Activated T-cell treated with anti-CD3 and anti-CD28 coated beads, Interleukin-2, amount 50 U/mL, for 24 hours (primary cell): ENCODE results near the gene DUS1L.
"Not testable (repeated sequence)": the region's sequence is repeated elsewhere in the genome, so short reads cannot be mapped to it uniquely, and the experiment has no call there.

Experiments
- DNase-seq: peaks from one replicate; pipeline ENCODE4 v3.0.0-alpha.2; 2020
- H3K27ac Mint-ChIP-seq: 2 replicates; pipeline ENCODE4 v1.8.0; 2020; ENCODE audit warnings: mild to moderate bottlenecking, mixed read lengths
- H3K27me3 Mint-ChIP-seq: 2 replicates; pipeline ENCODE4 v1.8.0; 2020; ENCODE audit warnings: mixed read lengths
- H3K36me3 Mint-ChIP-seq: 2 replicates; pipeline ENCODE4 v1.8.0; 2020; ENCODE audit warnings: low read depth, mixed read lengths
- H3K4me1 Mint-ChIP-seq: 2 replicates; pipeline ENCODE4 v1.8.0; 2020; ENCODE audit warnings: low read depth, mixed read lengths
- H3K4me3 Mint-ChIP-seq: 2 replicates; pipeline ENCODE4 v1.8.0; 2020; ENCODE audit warnings: mild to moderate bottlenecking, moderate library complexity, mixed read lengths
- H3K9me3 Mint-ChIP-seq: 2 replicates; pipeline ENCODE4 v1.8.0; 2020; ENCODE audit warnings: mixed read lengths

DUS1L gene

GRCh38 chr17:82041144-82041814 is 24.3 kb downstream of the DUS1L start:
- DNase-seq, result no peak
- Mint-ChIP-seq H3K27ac (no peak overlapping the region), H3K9me3 (no peaks in the 10 kb centered on the region), H3K4me1 (peaks cover 13% of the 10 kb centered on the region), H3K4me3 (no peak overlapping the region), H3K27me3 (no peaks in the 10 kb centered on the region), H3K36me3 (peaks cover 3% of the 10 kb centered on the region)

GRCh38 chr17:82039695-82040299 is 25.8 kb downstream of the DUS1L start:
- no peak overlapping the region for H3K4me3 Mint-ChIP-seq
- H3K9me3 Mint-ChIP-seq, result no peaks in the 10 kb centered on the region
- H3K27ac Mint-ChIP-seq, result no peak overlapping the region
- no peak for DNase-seq
- no peaks in the 10 kb centered on the region for H3K27me3 Mint-ChIP-seq
- H3K36me3 Mint-ChIP-seq, result peaks cover 15% of the 10 kb centered on the region
- H3K4me1 Mint-ChIP-seq, result peaks cover 26% of the 10 kb centered on the region

GRCh38 chr17:82038796-82039409 is 26.7 kb downstream of the DUS1L start:
- not testable (repeated sequence) for H3K4me3 Mint-ChIP-seq, DNase-seq, H3K27ac Mint-ChIP-seq, H3K9me3 Mint-ChIP-seq, H3K27me3 Mint-ChIP-seq
- peaks cover 26% of the 10 kb centered on the region for H3K4me1 Mint-ChIP-seq
- peaks cover 21% of the 10 kb centered on the region for H3K36me3 Mint-ChIP-seq

- Mint-ChIP-seq H3K36me3 (peaks cover 22% of the 10 kb centered on the region), H3K27me3 (no peaks in the 10 kb centered on the region), H3K4me1 (peaks cover 28% of the 10 kb centered on the region), H3K4me3 (peak overlapping the region; percentile 83), H3K9me3 (no peaks in the 10 kb centered on the region), H3K27ac (peak overlapping the region; percentile 94)
- no peak for DNase-seq
Observed at GRCh38 chr17:82037889-82038195, 27.8 kb downstream of the DUS1L start.

- Mint-ChIP-seq H3K27me3 (no peaks in the 10 kb centered on the region), H3K36me3 (peaks cover 22% of the 10 kb centered on the region), H3K4me3 (peak within 1 kb of the TSS; percentile 83), H3K9me3 (no peaks in the 10 kb centered on the region), H3K4me1 (peaks cover 29% of the 10 kb centered on the region), H3K27ac (peak within 1 kb of the TSS; percentile 94)
- peak; percentile 95 for DNase-seq
Observed at GRCh38 chr17:82037092-82037888, 28.3 kb downstream of the DUS1L start, which contains the start of gene DCXR. TSS of gene DCXR (minus strand) at chr17:82037697. CDS start at chr17:82037682, 15 bp downstream.

GRCh38 chr17:82036634-82037091 is 28.9 kb downstream of the DUS1L start:
- peaks cover 29% of the 10 kb centered on the region for H3K4me1 Mint-ChIP-seq
- H3K4me3 Mint-ChIP-seq, result peak overlapping the region; percentile 83
- DNase-seq, result no peak
- no peaks in the 10 kb centered on the region for H3K27me3 Mint-ChIP-seq
- H3K36me3 Mint-ChIP-seq, result peaks cover 22% of the 10 kb centered on the region
- no peaks in the 10 kb centered on the region for H3K9me3 Mint-ChIP-seq
- H3K27ac Mint-ChIP-seq, result peak overlapping the region; percentile 52

GRCh38 chr17:82035956-82036633 is 29.5 kb downstream of the DUS1L start:
- DNase-seq, result no peak
- H3K36me3 Mint-ChIP-seq, result peaks cover 22% of the 10 kb centered on the region
- no peaks in the 10 kb centered on the region for H3K27me3 Mint-ChIP-seq
- peak overlapping the region; percentile 83 for H3K4me3 Mint-ChIP-seq
- peaks cover 29% of the 10 kb centered on the region for H3K4me1 Mint-ChIP-seq
- peak overlapping the region; percentile 52 for H3K27ac Mint-ChIP-seq
- H3K9me3 Mint-ChIP-seq, result no peaks in the 10 kb centered on the region

GRCh38 chr17:82035488-82035887 is 30.1 kb downstream of the DUS1L start:
- no peaks in the 10 kb centered on the region for H3K27me3 Mint-ChIP-seq
- peak overlapping the region; percentile 83 for H3K4me3 Mint-ChIP-seq
- DNase-seq, result no peak
- H3K4me1 Mint-ChIP-seq, result peaks cover 30% of the 10 kb centered on the region
- H3K9me3 Mint-ChIP-seq, result no peaks in the 10 kb centered on the region
- H3K36me3 Mint-ChIP-seq, result peaks cover 22% of the 10 kb centered on the region
- no peak overlapping the region for H3K27ac Mint-ChIP-seq

GRCh38 chr17:82034371-82035011 is 31.1 kb downstream of the DUS1L start:
- no peaks in the 10 kb centered on the region for H3K27me3 Mint-ChIP-seq
- no peak overlapping the region for H3K4me3 Mint-ChIP-seq
- no peaks in the 10 kb centered on the region for H3K9me3 Mint-ChIP-seq
- no peak overlapping the region for H3K27ac Mint-ChIP-seq
- H3K4me1 Mint-ChIP-seq, result peaks cover 36% of the 10 kb centered on the region
- H3K36me3 Mint-ChIP-seq, result peaks cover 25% of the 10 kb centered on the region
- DNase-seq, result no peak

GRCh38 chr17:82033359-82034085 is 32.1 kb downstream of the DUS1L start:
- Mint-ChIP-seq H3K27ac (no peak overlapping the region), H3K27me3 (no peaks in the 10 kb centered on the region), H3K36me3 (peaks cover 31% of the 10 kb centered on the region), H3K4me1 (peaks cover 33% of the 10 kb centered on the region), H3K4me3 (no peak overlapping the region), H3K9me3 (no peaks in the 10 kb centered on the region)
- DNase-seq, result no peak

- peaks cover 41% of the 10 kb centered on the region for H3K36me3 Mint-ChIP-seq
- peak; percentile 66 for DNase-seq
Observed at GRCh38 chr17:82031885-82032627, 33.5 kb downstream of the DUS1L start.

GRCh38 chr17:82031303-82031884 is 34.2 kb downstream of the DUS1L start, which contains the start of gene RAC3:
TSS of gene RAC3 (plus strand) at chr17:82031678. CDS start at chr17:82031762, 84 bp downstream.
- peak; percentile 54 for DNase-seq

More at GRCh38 chr17:82031885-82032627, 33.5 kb downstream of the DUS1L start:
- Mint-ChIP-seq H3K27me3 (no peaks in the 10 kb centered on the region), H3K27ac (no peak overlapping the region), H3K9me3 (no peaks in the 10 kb centered on the region), H3K4me1 (peaks cover 26% of the 10 kb centered on the region), H3K4me3 (peak overlapping the region; percentile 68)

More at GRCh38 chr17:82031303-82031884, 34.2 kb downstream of the DUS1L start, which contains the start of gene RAC3:
- H3K9me3 Mint-ChIP-seq, result no peaks in the 10 kb centered on the region
- H3K4me3 Mint-ChIP-seq, result peak within 1 kb of the TSS; percentile 74
- peaks cover 40% of the 10 kb centered on the region for H3K36me3 Mint-ChIP-seq
- H3K27ac Mint-ChIP-seq, result peak within 1 kb of the TSS; percentile 74
- H3K27me3 Mint-ChIP-seq, result no peaks in the 10 kb centered on the region
- peaks cover 24% of the 10 kb centered on the region for H3K4me1 Mint-ChIP-seq
